ENCODE data around the gene SLC25A12.
"Not testable (repeated sequence)": the region's sequence is repeated elsewhere in the genome, so short reads cannot be mapped to it uniquely, and the experiment has no call there.

GRCh38 chr2:171761176-171761575 is 132.9 kb downstream of the SLC25A12 start:
- not testable (repeated sequence) for TF ChIP-seq POLR2A (IDR thresholded peaks at IDR 0.05); CTCF (IDR thresholded peaks at IDR 0.05 in 8 of 11, conservative IDR thresholded peaks at IDR 0.05 in 3 of 11); POLR2AphosphoS5 (IDR thresholded peaks at IDR 0.05)

Data from spleen (tissue), 7 donors.